Measurements from ENCODE around the gene NR5A1. TPM values are rescaled to one million over a fixed set of nuclear protein-coding genes. Genes with fewer than 3 reads are reported as not detected.

NR5A1 gene
- polyA plus RNA-seq, 2 of the 4 experiments (the other 2 are of a cell fraction), result not detected

DNA sequence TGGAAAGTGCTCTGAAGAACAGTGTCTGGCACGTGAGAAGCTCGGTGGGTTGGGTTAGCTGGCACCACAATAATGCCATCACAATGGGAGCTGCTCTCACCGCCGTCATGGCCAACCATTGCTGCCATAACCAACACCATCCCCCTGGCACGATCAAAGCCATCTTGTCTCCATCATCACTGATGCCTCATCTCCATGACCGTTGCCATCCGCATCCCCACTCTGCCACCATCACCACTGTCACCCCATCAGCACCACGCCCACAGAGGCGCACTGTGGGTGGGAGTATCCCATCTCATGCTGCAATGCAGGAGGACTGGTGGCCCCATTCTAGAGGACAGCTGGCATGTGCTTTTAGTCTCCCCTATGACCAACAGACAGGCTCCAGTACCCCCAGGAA, 23.7 kb downstream of the NR5A1 start (continued):
- TF ChIP-seq, protein P1, sequence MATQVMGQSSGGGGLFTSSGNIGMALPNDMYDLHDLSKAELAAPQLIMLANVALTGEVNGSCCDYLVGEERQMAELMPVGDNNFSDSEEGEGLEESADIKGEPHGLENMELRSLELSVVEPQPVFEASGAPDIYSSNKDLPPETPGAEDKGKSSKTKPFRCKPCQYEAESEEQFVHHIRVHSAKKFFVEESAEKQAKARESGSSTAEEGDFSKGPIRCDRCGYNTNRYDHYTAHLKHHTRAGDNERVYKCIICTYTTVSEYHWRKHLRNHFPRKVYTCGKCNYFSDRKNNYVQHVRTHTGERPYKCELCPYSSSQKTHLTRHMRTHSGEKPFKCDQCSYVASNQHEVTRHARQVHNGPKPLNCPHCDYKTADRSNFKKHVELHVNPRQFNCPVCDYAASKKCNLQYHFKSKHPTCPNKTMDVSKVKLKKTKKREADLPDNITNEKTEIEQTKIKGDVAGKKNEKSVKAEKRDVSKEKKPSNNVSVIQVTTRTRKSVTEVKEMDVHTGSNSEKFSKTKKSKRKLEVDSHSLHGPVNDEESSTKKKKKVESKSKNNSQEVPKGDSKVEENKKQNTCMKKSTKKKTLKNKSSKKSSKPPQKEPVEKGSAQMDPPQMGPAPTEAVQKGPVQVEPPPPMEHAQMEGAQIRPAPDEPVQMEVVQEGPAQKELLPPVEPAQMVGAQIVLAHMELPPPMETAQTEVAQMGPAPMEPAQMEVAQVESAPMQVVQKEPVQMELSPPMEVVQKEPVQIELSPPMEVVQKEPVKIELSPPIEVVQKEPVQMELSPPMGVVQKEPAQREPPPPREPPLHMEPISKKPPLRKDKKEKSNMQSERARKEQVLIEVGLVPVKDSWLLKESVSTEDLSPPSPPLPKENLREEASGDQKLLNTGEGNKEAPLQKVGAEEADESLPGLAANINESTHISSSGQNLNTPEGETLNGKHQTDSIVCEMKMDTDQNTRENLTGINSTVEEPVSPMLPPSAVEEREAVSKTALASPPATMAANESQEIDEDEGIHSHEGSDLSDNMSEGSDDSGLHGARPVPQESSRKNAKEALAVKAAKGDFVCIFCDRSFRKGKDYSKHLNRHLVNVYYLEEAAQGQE (IDR thresholded peaks at IDR 0.05), result no peak
- TF ChIP-seq EP300 (IDR thresholded peaks at IDR 0.05), result no peak
- TF ChIP-seq TFCP2L1 (CRISPR knock-in tag; IDR thresholded peaks at IDR 0.05), result no peak
- TF ChIP-seq, protein P2, sequence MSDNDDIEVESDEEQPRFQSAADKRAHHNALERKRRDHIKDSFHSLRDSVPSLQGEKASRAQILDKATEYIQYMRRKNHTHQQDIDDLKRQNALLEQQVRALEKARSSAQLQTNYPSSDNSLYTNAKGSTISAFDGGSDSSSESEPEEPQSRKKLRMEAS (IDR thresholded peaks at IDR 0.05), result no peak
- TF ChIP-seq HOXB5 (CRISPR knock-in tag; IDR thresholded peaks at IDR 0.05), result no peak
- TF ChIP-seq, protein P3, sequence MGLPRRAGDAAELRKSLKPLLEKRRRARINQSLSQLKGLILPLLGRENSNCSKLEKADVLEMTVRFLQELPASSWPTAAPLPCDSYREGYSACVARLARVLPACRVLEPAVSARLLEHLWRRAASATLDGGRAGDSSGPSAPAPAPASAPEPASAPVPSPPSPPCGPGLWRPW (IDR thresholded peaks at IDR 0.05), result no peak

DNA sequence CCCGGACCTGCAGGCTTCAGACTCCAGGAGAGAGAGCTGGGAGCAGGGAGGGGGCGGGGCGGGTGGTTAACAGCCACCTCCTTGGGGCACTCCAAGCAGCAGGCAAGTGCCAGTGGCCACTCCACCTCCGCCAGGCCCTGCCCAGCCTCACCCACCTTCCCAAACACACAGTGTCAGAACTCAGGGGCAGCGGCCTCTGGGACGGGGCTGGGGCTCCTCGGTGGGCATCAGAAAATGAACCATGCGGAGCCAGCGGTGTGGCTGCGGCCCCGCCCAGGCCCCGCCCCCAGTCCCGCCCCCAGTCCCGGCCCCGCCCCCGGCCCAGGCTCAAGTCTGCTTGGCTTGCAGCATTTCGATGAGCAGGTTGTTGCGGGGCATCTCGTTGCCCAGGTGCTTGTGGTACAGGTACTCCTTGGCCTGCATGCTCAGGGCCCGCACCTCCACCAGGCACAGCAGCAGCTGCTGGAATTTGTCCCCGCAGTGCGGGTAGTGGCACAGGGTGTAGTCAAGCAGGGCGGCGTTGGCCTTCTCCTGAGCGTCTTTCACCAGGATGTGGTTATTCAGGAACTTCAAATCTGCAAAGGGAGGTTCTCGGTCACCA, 24.7 kb downstream of the NR5A1 start:
- H3K4me3 ChIP-seq, result no peak overlapping the region
- H3K27ac ChIP-seq, result no peak overlapping the region
- H3K4me2 ChIP-seq, result no peak overlapping the region
- POLR2A ChIA-PET, result no interaction called here
- H3K4me1 ChIP-seq, result no peaks in the 10 kb centered on the region
- CTCF ChIA-PET, result interaction anchor here (0.8 to 3.3 kb wide), 2 partner anchors 19 to 63 kb away, joined by 3 to 25 read pairs; no protein-coding TSS in a partner anchor
- DNase-seq (ENCODE audit: low read depth in 1 of 2, low spot score in 1 of 2) (no peak), ATAC-seq (peak in 1 of 2 experiments; percentile 18; a peak in 2 of 6 replicates), FAIRE-seq (no peak)
- WGBS (ENCODE audit: missing lambda C conversion rate), result 73% methylated on average over 10 of the region's 26 CpGs
- H3K9me3 ChIP-seq, result no peaks in the 10 kb centered on the region
- TF ChIP-seq, protein P2 (IDR thresholded peaks at IDR 0.05), result no peak
- TF ChIP-seq TP53 (CRISPR knock-in tag; IDR thresholded peaks at IDR 0.05) (no peak), FOXS1 (CRISPR knock-in tag; IDR thresholded peaks at IDR 0.05) (no peak), NR3C1 (IDR thresholded peaks at IDR 0.05) (no peak), EP300 (IDR thresholded peaks at IDR 0.05) (no peak), FOSB (CRISPR knock-in tag; IDR thresholded peaks at IDR 0.05) (no peak), EHF (CRISPR knock-in tag; IDR thresholded peaks at IDR 0.05) (no peak), CBX2 (IDR thresholded peaks at IDR 0.05; ENCODE audit: borderline replicate concordance, low read depth) (no peak), CHD4 (IDR thresholded peaks at IDR 0.05; ENCODE audit: borderline replicate concordance) (no peak), ZC3H11A (IDR thresholded peaks at IDR 0.05) (no peak), NFE2L2 (conservative IDR thresholded peaks at IDR 0.05; ENCODE audit: low read length) (no peak), HOXB13 (CRISPR knock-in tag; IDR thresholded peaks at IDR 0.05; ENCODE audit: low read depth) (no peak), CBX8 (IDR thresholded peaks at IDR 0.05) (no peak), JUNB (IDR thresholded peaks at IDR 0.05) (no peak), RAD21 (conservative IDR thresholded peaks at IDR 0.05 in 1 of 2, IDR thresholded peaks at IDR 0.05 in 1 of 2) (no peak)
- TF ChIP-seq, protein P4, sequence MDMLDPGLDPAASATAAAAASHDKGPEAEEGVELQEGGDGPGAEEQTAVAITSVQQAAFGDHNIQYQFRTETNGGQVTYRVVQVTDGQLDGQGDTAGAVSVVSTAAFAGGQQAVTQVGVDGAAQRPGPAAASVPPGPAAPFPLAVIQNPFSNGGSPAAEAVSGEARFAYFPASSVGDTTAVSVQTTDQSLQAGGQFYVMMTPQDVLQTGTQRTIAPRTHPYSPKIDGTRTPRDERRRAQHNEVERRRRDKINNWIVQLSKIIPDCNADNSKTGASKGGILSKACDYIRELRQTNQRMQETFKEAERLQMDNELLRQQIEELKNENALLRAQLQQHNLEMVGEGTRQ (IDR thresholded peaks at IDR 0.05), result no peak
- TF ChIP-seq, protein P5, sequence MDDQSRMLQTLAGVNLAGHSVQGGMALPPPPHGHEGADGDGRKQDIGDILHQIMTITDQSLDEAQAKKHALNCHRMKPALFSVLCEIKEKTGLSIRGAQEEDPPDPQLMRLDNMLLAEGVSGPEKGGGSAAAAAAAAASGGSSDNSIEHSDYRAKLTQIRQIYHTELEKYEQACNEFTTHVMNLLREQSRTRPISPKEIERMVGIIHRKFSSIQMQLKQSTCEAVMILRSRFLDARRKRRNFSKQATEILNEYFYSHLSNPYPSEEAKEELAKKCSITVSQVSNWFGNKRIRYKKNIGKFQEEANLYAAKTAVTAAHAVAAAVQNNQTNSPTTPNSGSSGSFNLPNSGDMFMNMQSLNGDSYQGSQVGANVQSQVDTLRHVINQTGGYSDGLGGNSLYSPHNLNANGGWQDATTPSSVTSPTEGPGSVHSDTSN (IDR thresholded peaks at IDR 0.05), result no peak
- TF ChIP-seq, protein P6, sequence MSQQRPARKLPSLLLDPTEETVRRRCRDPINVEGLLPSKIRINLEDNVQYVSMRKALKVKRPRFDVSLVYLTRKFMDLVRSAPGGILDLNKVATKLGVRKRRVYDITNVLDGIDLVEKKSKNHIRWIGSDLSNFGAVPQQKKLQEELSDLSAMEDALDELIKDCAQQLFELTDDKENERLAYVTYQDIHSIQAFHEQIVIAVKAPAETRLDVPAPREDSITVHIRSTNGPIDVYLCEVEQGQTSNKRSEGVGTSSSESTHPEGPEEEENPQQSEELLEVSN (IDR thresholded peaks at IDR 0.05; ENCODE audit: borderline replicate concordance, low read depth), result no peak
- TF ChIP-seq, protein P7, sequence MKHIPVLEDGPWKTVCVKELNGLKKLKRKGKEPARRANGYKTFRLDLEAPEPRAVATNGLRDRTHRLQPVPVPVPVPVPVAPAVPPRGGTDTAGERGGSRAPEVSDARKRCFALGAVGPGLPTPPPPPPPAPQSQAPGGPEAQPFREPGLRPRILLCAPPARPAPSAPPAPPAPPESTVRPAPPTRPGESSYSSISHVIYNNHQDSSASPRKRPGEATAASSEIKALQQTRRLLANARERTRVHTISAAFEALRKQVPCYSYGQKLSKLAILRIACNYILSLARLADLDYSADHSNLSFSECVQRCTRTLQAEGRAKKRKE (CRISPR knock-in tag; IDR thresholded peaks at IDR 0.05; ENCODE audit: low read depth), result no peak

Measured in A549 (cell line).